GM10847 (cell line): ENCODE measurements around the gene ADARB2.

Experiments used
- POLR2A ChIP-seq: IDR thresholded peaks from 2 replicates; pipeline ENCODE4 v1.6.1; 2011; ENCODE audit not compliant: insufficient read length; ENCODE audit errors: extremely low read depth

Gene ADARB2

GRCh38 chr10:1381339-1381738, 356.0 kb downstream of the ADARB2 start:
- no peak for TF ChIP-seq POLR2A

GRCh38 chr10:1380088-1380671, 357.1 kb downstream of the ADARB2 start:
- TF ChIP-seq POLR2A = no peak

GRCh38 chr10:1379601-1380000, 357.7 kb downstream of the ADARB2 start:
- TF ChIP-seq POLR2A = no peak

- no peak for TF ChIP-seq POLR2A
These were observed 358.9 kb downstream of the ADARB2 start for GRCh38 chr10:1378473-1378872.

GRCh38 chr10:1377740-1378397, 359.5 kb downstream of the ADARB2 start:
- no peak for TF ChIP-seq POLR2A

- no peak for TF ChIP-seq POLR2A
These were observed 360.1 kb downstream of the ADARB2 start for GRCh38 chr10:1377231-1377630.

GRCh38 chr10:1376384-1376945, 360.9 kb downstream of the ADARB2 start:
- TF ChIP-seq POLR2A = no peak

GRCh38 chr10:1375346-1376170, 361.8 kb downstream of the ADARB2 start:
- TF ChIP-seq POLR2A = no peak

- no peak for TF ChIP-seq POLR2A
These were observed 362.6 kb downstream of the ADARB2 start for GRCh38 chr10:1374511-1375345.

GRCh38 chr10:1373287-1373686, 364.0 kb downstream of the ADARB2 start:
- TF ChIP-seq POLR2A = no peak

GRCh38 chr10:1372212-1372611, 365.1 kb downstream of the ADARB2 start:
- no peak for TF ChIP-seq POLR2A

- TF ChIP-seq POLR2A = no peak
These were observed 367.0 kb downstream of the ADARB2 start for GRCh38 chr10:1370298-1370697.

- no peak for TF ChIP-seq POLR2A
These were observed 367.7 kb downstream of the ADARB2 start for GRCh38 chr10:1369665-1370064.

GRCh38 chr10:1369197-1369596, 368.1 kb downstream of the ADARB2 start:
- TF ChIP-seq POLR2A = no peak

- no peak for TF ChIP-seq POLR2A
These were observed 368.5 kb downstream of the ADARB2 start for GRCh38 chr10:1368842-1369171.
